ENCODE measurements around the gene PLA2G2C. TPM values are rescaled to one million over a fixed set of nuclear protein-coding genes. Genes with fewer than 3 reads are reported as not detected.

PLA2G2C gene
- total RNA-seq, 1 donor from 2014 or later: not detected

DNA sequence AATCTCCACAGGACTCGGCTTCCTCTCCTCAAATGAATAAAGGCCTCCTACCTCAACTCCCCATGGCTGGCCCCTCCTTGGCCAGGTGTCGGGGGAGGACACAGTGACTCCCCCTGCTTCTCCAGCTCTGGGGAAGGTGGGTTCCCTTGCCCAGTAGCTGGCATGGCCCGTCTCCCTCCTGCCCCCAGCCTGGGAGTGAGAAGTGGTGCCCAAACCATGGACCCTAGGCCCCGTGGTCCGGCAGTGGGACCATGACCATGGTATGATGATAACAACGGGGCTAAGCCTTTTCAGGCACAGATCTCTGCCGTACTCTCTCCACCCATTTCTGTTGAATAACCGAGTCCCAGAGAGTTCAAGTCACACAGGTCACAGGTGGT lies 36.0 kb downstream of the PLA2G2C start:
- no peaks in the 10 kb centered on the region for H3K36me3 ChIP-seq (ENCODE audit: insufficient read depth, low read length)
- peaks cover 2% of the 10 kb centered on the region for H3K27me3 ChIP-seq (ENCODE audit: insufficient read depth, low read length)
- FAIRE-seq: no peak
- no peaks in the 10 kb centered on the region for H4K20me1 ChIP-seq (ENCODE audit: insufficient read depth, low read length)
- H3K79me2 ChIP-seq (ENCODE audit: insufficient read depth, low read length): no peaks in the 10 kb centered on the region
- no peak overlapping the region for H2AFZ ChIP-seq (ENCODE audit: low read depth, low read length)
- H3K27ac ChIP-seq (ENCODE audit: low read depth, low read length): no peak overlapping the region
- H3K9me3 ChIP-seq (ENCODE audit: insufficient read depth, low read depth, low read length): no peaks in the 10 kb centered on the region
- no peaks in the 10 kb centered on the region for H3K4me1 ChIP-seq (ENCODE audit: insufficient read depth, low read length)
- Mint-ChIP-seq H3K27ac (ENCODE audit: unreplicated experiment) (no peak overlapping the region), H3K36me3 (ENCODE audit: low read depth, unreplicated experiment) (no peaks in the 10 kb centered on the region), H3K4me3 (ENCODE audit: unreplicated experiment) (no peak overlapping the region), H3K9me3 (ENCODE audit: unreplicated experiment) (no peaks in the 10 kb centered on the region), H3K4me1 (ENCODE audit: low read depth, unreplicated experiment) (no peaks in the 10 kb centered on the region), H3K27me3 (ENCODE audit: low read depth, unreplicated experiment) (peaks cover 19% of the 10 kb centered on the region)
- no peak for TF ChIP-seq EZH2 (IDR thresholded peaks at IDR 0.05; ENCODE audit: insufficient read depth, low read length)
- TF ChIP-seq, protein P1, sequence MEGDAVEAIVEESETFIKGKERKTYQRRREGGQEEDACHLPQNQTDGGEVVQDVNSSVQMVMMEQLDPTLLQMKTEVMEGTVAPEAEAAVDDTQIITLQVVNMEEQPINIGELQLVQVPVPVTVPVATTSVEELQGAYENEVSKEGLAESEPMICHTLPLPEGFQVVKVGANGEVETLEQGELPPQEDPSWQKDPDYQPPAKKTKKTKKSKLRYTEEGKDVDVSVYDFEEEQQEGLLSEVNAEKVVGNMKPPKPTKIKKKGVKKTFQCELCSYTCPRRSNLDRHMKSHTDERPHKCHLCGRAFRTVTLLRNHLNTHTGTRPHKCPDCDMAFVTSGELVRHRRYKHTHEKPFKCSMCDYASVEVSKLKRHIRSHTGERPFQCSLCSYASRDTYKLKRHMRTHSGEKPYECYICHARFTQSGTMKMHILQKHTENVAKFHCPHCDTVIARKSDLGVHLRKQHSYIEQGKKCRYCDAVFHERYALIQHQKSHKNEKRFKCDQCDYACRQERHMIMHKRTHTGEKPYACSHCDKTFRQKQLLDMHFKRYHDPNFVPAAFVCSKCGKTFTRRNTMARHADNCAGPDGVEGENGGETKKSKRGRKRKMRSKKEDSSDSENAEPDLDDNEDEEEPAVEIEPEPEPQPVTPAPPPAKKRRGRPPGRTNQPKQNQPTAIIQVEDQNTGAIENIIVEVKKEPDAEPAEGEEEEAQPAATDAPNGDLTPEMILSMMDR (IDR thresholded peaks at IDR 0.05; ENCODE audit: insufficient read depth, low read depth, low read length): no peak
- no peak overlapping the region for H3K4me2 ChIP-seq (ENCODE audit: low read length)
- no peak overlapping the region for H3K4me3 ChIP-seq (ENCODE audit: insufficient read depth, low read depth, low read length)
- DNase-seq (ENCODE audit: low read depth): no peak
- no peak overlapping the region for H3K9ac ChIP-seq (ENCODE audit: low read length)

GRCh38 chr1:20149601-20150325 lies 36.6 kb downstream of the PLA2G2C start:
- TF ChIP-seq, protein P1 (IDR thresholded peaks at IDR 0.05; ENCODE audit: insufficient read depth, low read depth, low read length): no peak
- no peak for TF ChIP-seq EZH2 (IDR thresholded peaks at IDR 0.05; ENCODE audit: insufficient read depth, low read length)
- Histone ChIP-seq H4K20me1 (ENCODE audit: insufficient read depth, low read length) (no peaks in the 10 kb centered on the region), H3K27me3 (ENCODE audit: insufficient read depth, low read length) (peaks cover 2% of the 10 kb centered on the region), H3K27ac (ENCODE audit: low read depth, low read length) (no peak overlapping the region), H3K79me2 (ENCODE audit: insufficient read depth, low read length) (no peaks in the 10 kb centered on the region), H3K4me2 (ENCODE audit: low read length) (no peak overlapping the region), H3K9me3 (ENCODE audit: insufficient read depth, low read depth, low read length) (no peaks in the 10 kb centered on the region), H2AFZ (ENCODE audit: low read depth, low read length) (no peak overlapping the region), H3K36me3 (ENCODE audit: insufficient read depth, low read length) (no peaks in the 10 kb centered on the region), H3K4me1 (ENCODE audit: insufficient read depth, low read length) (no peaks in the 10 kb centered on the region), H3K4me3 (ENCODE audit: insufficient read depth, low read depth, low read length) (no peak overlapping the region), H3K9ac (ENCODE audit: low read length) (no peak overlapping the region)
- Mint-ChIP-seq H3K36me3 (ENCODE audit: low read depth, unreplicated experiment) (no peaks in the 10 kb centered on the region), H3K27me3 (ENCODE audit: low read depth, unreplicated experiment) (peaks cover 19% of the 10 kb centered on the region), H3K27ac (ENCODE audit: unreplicated experiment) (no peak overlapping the region), H3K4me3 (ENCODE audit: unreplicated experiment) (no peak overlapping the region), H3K4me1 (ENCODE audit: low read depth, unreplicated experiment) (no peaks in the 10 kb centered on the region), H3K9me3 (ENCODE audit: unreplicated experiment) (no peaks in the 10 kb centered on the region)
- no peak for DNase-seq (ENCODE audit: low read depth)
- no peak for FAIRE-seq
